Daoy (cell line): ENCODE data around the gene FFAR3. TPM values are rescaled to one million over a fixed set of nuclear protein-coding genes. Genes with fewer than 3 reads are reported as not detected.
"Not testable (repeated sequence)": the region's sequence is repeated elsewhere in the genome, so short reads cannot be mapped to it uniquely, and the experiment has no call there.

Experiments used
- DNase-seq: peaks from one replicate; pipeline ENCODE4 v3.0.0-alpha.2; 2015; ENCODE audit warnings: low read depth
- total RNA-seq: library from RNA; depleted of rRNA; stranded (reverse); fragments of >200 nt; shearing (Covaris generic); gene quantifications from 2 replicates; pipeline ENCODE4 v1.2.3, GENCODE V29; 2014

The FFAR3 gene
- total RNA-seq, 1 experiment from 2014 or later, result not detected

GRCh38 chr19:35375505-35376307 is 17.4 kb downstream of the FFAR3 start:
- DNase-seq, result no peak

DNA sequence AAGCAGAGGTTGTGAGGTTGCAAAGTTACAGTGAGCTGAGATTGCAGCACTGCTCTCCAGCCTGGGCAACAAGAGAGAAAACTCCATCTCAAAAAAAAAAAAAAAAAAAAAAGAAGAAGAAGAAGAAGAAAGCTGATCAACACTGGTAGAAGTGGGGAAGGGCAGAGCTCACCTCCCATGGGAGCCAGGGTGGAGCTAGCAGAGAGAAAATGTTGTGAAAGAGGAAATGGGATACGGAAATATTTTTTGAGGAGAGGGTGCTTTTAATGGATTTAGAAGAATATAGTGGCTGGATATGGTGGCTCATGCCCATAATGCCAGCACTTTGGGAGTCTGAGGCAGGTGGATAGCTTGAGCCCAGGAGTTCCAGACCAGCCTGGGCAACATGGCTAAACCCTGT is 19.4 kb downstream of the FFAR3 start:
- no peak for DNase-seq

DNA sequence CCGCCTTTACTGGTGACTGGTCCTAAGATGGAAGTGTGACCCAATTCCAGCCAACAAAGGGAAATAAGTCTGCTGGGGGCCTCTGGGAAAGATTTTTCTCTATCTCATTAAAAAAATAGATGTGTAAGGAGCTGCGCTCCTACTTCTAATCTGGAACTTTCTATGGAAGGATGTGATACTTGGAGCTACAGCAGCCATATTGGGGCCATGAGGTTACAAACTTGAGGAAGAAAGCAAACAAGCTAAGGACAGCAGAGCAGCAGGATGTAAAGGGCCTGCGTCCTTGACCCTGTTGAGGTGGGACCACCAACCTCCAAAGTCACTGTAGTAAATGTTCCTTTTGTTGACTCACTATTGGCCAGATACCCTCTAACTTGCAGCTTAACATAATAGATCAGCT is 20.1 kb downstream of the FFAR3 start:
- DNase-seq, result no peak

DNA sequence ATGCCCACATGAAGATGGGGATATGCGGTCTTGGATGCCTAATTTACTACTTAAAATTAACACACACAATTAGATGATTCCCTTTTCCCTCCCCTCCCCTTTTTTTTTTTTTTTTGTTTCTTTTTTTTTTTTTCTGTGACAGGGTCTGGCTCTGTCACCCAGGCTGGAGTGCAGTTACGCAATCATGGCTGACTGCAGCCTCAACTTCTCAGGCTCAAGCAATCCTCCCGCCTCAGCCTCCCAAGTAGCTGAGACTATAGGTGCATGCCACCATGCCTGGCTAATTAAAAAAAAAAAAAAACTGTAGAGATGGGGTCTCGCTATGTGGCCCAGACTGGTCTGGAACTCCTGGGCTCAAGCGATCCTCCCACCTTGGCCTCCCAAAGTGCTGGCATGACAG is 21.3 kb downstream of the FFAR3 start:
- not testable (repeated sequence) for DNase-seq

DNA sequence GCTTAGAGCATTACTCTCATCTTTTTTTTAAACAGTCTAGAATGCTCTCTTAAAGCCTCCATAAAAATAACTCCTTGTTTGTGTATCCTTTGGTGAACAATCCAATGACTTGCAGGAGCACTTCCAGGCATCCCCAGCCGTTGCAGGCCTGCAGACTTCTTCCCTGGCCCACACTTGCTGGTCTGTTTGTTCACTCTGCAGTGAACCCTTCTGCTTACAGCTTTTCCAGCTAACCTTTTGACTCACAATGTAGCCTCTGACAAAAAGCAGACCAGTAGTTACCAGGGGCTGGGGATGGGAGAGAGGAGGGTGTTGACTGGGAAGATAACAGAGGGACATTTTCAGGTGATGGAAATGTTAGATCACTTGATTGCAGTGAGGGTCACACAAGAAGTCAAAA is 21.7 kb downstream of the FFAR3 start:
- no peak for DNase-seq

DNA sequence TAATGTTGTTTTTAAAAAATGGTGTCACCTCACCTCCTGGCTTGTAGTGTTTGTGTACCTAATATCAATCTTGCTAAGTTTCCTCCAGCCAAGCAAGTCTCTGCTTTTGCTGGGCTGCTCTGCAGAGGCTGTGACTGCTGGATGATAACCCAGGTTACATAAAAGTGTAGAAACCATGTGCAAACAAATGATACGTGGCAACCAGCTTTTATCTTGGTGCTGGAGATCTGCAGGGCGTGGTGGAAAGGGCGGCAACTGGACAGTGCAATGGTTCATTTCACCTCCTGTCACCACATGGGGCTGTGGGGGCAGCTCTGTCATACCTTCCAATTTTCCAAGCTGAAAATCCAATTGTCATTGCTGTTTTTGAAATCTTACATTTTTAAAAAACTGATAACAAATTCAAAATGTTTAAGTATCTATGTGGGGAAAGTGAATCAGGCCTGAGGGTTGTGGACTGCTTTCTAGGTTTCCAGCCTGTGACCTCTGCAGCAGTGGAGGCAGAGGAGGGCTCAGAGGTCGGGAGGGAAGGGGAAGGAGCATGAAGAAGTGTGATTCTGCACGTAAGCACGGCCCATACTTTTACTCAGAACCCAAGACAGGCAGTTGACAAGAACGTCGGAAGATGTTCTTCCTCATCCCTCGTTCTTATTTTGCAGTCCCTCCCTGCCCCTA is 22.3 kb downstream of the FFAR3 start:
- no peak for DNase-seq

GRCh38 chr19:35381318-35381717 is 23.1 kb downstream of the FFAR3 start:
- DNase-seq, result no peak

DNA sequence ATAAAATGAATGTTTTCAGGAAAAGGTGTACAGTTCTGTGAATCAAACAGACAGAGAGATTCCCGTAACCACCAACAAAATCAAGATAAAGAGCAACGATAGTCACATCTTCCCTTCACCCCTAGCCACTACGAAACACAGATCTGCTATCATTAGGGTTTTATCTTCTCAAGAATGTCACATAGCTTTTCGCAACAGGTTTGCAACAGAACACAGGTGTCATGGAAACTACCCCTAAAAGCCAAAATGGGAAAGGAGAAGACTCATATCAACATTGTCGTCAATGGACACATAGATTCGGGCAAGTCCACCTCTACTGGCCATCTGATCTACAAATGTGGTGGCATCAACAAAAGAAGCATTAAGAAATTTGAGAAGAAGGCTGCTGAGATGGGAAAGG is 23.7 kb downstream of the FFAR3 start:
- no peak for DNase-seq

DNA sequence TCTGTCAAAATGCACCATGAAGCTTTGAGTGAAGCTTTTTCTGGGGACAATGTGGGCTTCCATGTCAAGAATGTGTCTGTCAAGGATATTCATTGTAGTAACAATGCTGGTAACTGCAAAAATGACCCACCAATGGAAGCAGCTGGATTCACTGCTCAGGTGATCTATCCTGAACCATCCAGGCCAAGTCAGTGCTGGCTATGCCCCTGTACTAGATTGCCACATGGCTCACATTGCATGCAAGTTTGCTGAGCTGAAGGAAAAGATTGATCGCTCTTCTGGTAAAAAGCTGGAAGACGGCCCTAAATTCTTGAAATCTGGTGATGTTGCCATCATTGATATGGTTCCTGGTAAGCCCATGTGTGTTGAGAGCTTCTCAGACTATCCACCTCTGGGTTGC is 25.3 kb downstream of the FFAR3 start:
- DNase-seq, result no peak

GRCh38 chr19:35388277-35389054 is 30.2 kb downstream of the FFAR3 start:
- no peak for DNase-seq

DNA sequence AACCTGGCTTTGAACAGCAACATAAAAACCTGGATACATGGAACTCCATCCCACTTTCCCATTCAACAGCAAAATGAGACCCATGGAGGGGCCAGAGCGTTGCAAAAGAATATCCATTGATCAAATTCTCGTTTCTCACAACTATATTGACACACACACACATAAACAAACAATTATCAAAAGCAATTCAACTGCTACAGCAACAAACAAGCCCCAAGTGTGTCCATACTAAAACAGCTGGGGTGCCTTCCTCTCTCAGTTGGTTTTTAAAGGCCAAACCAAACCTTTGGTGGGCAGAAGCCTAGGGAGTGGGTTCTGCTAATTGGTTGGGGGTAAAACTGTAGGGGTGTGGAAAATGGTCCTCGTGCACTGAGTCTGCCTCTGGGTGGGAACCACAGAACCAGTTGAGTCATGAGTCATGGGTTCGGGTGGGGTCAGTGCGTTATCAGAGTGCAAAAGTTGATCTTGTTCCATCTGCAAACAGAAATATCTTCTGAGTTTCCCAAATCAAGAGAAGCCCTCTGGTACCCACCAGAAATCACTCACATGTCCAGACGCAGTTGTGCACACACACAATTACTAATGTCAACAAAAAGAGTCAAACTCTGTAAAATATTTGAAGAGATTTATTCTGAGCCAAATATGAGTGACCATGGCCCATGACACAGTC is 31.1 kb downstream of the FFAR3 start:
- no peak for DNase-seq

- DNase-seq, result no peak
These were observed 34.8 kb downstream of the FFAR3 start for GRCh38 chr19:35392742-35393715.

DNA sequence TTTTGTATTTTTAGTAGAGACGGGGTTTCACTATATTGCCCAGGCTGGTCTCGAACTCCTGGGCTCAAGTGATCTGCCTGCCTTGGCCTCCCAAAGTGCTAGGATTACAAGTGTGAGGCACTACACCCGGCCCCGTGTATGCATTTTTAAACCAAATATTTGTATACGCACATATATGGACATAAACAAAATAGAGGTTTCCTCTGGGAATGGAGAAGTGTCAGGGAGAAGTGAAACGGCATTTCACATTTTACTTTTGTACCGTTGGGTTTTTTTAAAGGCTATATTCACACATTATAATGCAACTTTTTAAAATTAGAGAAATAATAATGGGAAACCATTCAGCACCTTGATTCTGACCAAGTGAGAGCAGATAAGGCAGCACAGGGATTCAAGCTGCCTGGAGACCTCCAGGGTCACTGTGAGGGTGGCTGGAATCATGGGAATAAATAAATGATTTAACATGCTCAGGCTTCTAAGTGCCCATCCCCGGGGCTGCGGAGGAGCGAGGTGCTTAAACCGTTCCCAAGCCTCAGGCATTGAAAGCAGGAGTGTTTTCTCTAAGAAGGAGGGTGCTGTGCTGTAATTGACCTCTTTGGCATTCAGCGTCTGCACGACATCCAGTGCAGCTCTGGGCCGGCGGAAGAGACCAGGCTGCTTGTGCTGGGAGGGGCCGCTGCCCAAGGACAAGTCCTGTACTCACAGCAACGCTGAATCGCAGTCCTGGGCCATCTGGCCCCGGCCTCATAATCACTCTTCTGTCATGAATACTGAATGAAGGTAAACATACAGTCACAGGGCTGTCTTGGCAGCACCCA is 37.3 kb downstream of the FFAR3 start:
- no peak for DNase-seq

DNA sequence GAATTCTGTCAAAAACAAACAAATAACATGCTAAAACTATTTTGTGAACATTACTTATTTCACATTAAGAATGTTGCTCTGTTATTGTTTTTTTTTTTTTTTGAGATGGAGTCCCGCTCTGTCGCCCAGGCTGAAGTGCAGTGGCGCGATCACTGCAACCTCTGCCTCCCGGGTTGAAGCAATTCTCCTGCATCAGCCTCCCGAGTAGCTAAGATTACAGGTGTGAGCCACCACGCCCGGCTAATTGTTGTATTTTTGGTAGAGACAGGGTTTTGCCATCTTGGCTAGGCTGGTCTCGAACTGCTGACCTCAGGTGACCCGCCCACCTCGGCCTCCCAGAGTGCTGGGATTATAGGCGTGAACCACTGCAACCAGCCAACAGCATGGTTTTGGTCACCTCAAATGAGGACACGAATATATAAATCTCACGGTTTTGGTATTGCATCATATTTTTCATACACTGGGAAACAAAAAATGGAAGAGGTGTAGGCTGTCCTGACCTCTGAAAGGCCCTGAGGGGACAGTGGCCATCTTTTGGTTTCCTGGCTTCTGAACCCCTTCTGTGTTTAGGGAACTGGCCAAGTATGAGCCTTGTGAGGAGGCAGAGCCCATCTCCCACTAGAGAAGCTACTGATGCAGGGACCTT is 38.1 kb downstream of the FFAR3 start:
- no peak for DNase-seq

GRCh38 chr19:35397064-35397463 is 38.8 kb downstream of the FFAR3 start:
- no peak for DNase-seq

- DNase-seq, result no peak
These were observed 40.3 kb downstream of the FFAR3 start for GRCh38 chr19:35398570-35398969.

GRCh38 chr19:35399231-35399630 is 41.0 kb downstream of the FFAR3 start:
- DNase-seq, result no peak

DNA sequence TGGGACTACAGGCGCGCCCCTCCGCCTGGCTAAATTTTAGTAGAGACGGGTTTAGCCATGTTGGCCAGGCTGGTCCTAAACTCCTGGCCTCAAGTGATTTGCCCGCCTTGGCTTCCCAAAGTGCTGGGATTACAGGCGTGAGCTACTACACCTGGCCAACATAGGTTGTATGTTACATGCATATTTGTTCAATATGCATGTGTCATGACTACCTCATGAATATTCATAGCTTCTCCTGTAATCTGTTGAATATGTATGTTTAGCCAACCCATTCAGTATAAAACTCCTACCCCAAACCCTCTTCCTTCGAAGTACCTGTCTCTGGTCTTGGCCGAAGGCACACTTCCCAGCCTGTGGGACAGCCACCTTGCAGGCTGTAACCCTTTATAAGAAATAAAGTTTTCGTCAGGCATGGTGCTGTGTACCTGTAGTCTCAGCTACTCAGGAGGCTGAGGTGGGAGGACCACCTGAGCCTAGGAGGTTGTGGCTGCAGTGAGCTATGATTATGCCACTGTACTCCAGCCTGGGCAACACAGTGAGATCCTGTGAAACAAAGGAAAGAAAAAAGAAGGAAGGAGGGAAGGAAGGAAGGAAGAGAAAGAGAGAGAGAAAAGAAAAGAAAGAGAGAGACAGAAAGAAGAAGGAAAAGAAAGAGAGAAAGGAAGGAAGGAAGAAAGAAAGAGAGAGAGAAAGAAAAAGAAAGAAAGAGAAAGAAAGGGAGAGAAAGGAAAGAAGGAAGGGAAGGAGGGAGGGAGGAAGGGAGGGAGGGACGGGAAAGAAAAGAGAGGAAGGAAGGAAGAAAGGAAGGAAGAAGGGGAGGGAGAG is 41.9 kb downstream of the FFAR3 start:
- DNase-seq, result no peak

GRCh38 chr19:35400773-35401100 is 42.5 kb downstream of the FFAR3 start:
- DNase-seq, result no peak
